ENCODE measurements around the gene EPS8L3. TPM values are rescaled to one million over a fixed set of nuclear protein-coding genes. Genes with fewer than 3 reads are reported as not detected.

Gene EPS8L3
- total and polyA plus RNA-seq, 10 of the 15 experiments (the other 5 are each of a cell fraction or from before 2014, with no cell fraction given): not detected

DNA sequence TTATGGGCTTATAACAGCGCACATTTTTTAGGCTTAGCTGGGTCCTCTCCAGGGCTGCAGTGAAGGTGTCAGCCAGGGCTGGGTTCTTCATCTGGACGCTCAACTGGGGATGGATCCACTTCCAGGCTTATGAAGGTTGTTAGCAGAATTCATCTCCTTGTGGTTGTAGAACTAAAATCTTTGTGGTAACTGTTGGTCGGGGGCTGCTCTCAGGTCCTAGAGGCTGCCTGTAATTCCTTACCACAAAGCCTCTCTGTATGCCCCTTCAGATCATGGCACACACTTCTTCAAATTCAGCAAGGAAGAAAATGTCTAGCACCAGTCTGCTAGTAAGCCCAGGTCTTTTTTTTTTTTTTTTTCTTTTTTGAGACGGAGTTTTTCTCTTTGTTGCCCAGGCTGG is 40.9 kb upstream of the EPS8L3 start:
- ChIA-PET RAD21 (ENCODE audit: unreplicated experiment) (no interaction called here), CTCF (interaction anchor here (0.6 to 1.0 kb wide), 3 partner anchors 8 to 175 kb away, joined by 3 read pairs; no protein-coding TSS in a partner anchor), SMC1A (ENCODE audit: uncharacterized antibody, unreplicated experiment) (interaction anchor here (1.0 kb wide), 1 partner anchor 25 kb away, joined by 3 read pairs; no protein-coding TSS in a partner anchor), POLR2A (no interaction called here)
- H3K9ac ChIP-seq (ENCODE audit: control insufficient read depth, insufficient read depth, low read length): no peak overlapping the region
- TF ChIP-seq MYC (IDR thresholded peaks at IDR 0.05; ENCODE audit: insufficient read depth, insufficient read length, insufficient replicate concordance, low read length, severe bottlenecking) (no peak), HCFC1 (IDR thresholded peaks at IDR 0.05; ENCODE audit: low read length) (no peak), SRF (IDR thresholded peaks at IDR 0.05; ENCODE audit: low read depth in 2 of 2, low read length in 2 of 2) (no peak), STAT3 (IDR thresholded peaks at IDR 0.05; ENCODE audit: low read depth, low read length) (no peak), GATAD2B (conservative IDR thresholded peaks at IDR 0.05; ENCODE audit: low read depth) (no peak), MTA2 (IDR thresholded peaks at IDR 0.05; ENCODE audit: low read depth) (no peak), SUZ12 (IDR thresholded peaks at IDR 0.05; ENCODE audit: unreplicated experiment) (no peak), EP300 (IDR thresholded peaks at IDR 0.05; ENCODE audit: borderline replicate concordance in 1 of 2, control insufficient read depth in 1 of 2, low read depth in 2 of 2, low read length in 2 of 2) (no peak), BACH1 (IDR thresholded peaks at IDR 0.05; ENCODE audit: borderline replicate concordance) (no peak), ZNF207 (IDR thresholded peaks at IDR 0.05; ENCODE audit: borderline replicate concordance) (no peak), RCOR1 (conservative IDR thresholded peaks at IDR 0.05; ENCODE audit: low read depth, low read length) (no peak)
- intact Hi-C loops (cut with micrococcal nuclease; ENCODE audit: unreplicated experiment) (no loop called here), in situ Hi-C loops (cut with MboI) (no loop called here)
- H2AFZ ChIP-seq (ENCODE audit: control insufficient read depth, low read depth, low read length): no peak overlapping the region
- H3K27me3 ChIP-seq (replicated peaks in 1 of 2; ENCODE audit: control insufficient read depth in 2 of 2, insufficient read depth in 2 of 2, low read length in 1 of 2): no peaks in the 10 kb centered on the region
- H3K4me1 ChIP-seq (ENCODE audit: control insufficient read depth, insufficient read depth, low read length): no peaks in the 10 kb centered on the region
- no peak overlapping the region for H3K27ac ChIP-seq (ENCODE audit: control insufficient read depth, insufficient read depth)
- H4K20me1 ChIP-seq (ENCODE audit: control insufficient read depth, insufficient read depth): no peaks in the 10 kb centered on the region
- BruUV-seq (replicated peaks): no TSS peak
- no peak for ATAC-seq
- DNase-seq (ENCODE audit: low read depth, low spot score): no peak
- no peak overlapping the region for H3K4me2 ChIP-seq (ENCODE audit: control insufficient read depth, insufficient read depth)
- 51% methylated on average over 3 of the region's 4 CpGs for WGBS (ENCODE audit: insufficient coverage, insufficient replicate concordance, low lambda C conversion rate, missing lambda C conversion rate)
- no peaks in the 10 kb centered on the region for H3K9me3 ChIP-seq (replicated peaks; ENCODE audit: control insufficient read depth, insufficient read depth, low read length)
- no peak overlapping the region for H3K4me3 ChIP-seq
- H3K79me2 ChIP-seq (ENCODE audit: control insufficient read depth, insufficient read depth, low read length): no peaks in the 10 kb centered on the region
- no peak for FAIRE-seq
- H3K36me3 ChIP-seq (ENCODE audit: control insufficient read depth in 2 of 2, insufficient read depth in 2 of 2, low read length in 1 of 2): no peaks in the 10 kb centered on the region

Measured in GM12878 (cell line).